Suprapubic skin (tissue), 4 donors: ENCODE results near the gene CENPN. TPM values are rescaled to one million over a fixed set of nuclear protein-coding genes. Genes with fewer than 3 reads are reported as not detected.

Experiments
- DNase-seq, 2 donors: peaks; one replicate each; pipeline ENCODE4 v3.0.0-alpha.2; 2019; ENCODE audit warnings: low spot score in 2 of 2
- H3K27ac ChIP-seq: fragments of 200-600 bp; sonication (generic); one replicate; pipeline ENCODE4 v1.5.1; 2019
- H3K27me3 ChIP-seq: fragments of 200-600 bp; sonication (generic); one replicate; pipeline ENCODE4 v1.5.1; 2019
- H3K36me3 ChIP-seq: fragments of 200-600 bp; sonication (generic); one replicate; pipeline ENCODE4 v1.5.1; 2019
- H3K4me1 ChIP-seq: fragments of 200-600 bp; sonication (generic); one replicate; pipeline ENCODE4 v1.5.1; 2019
- H3K4me3 ChIP-seq: fragments of 200-600 bp; sonication (generic); one replicate; pipeline ENCODE4 v1.5.1; 2019; ENCODE audit warnings: mild to moderate bottlenecking
- H3K9me3 ChIP-seq: fragments of 200-600 bp; sonication (generic); one replicate; pipeline ENCODE4 v1.5.1; 2019
- EP300 ChIP-seq: sonication (generic); formaldehyde crosslinking; IDR thresholded peaks from one replicate; pipeline ENCODE4 v1.6.1; 2017; ENCODE audit warnings: antibody characterized with exemption
- POLR2A ChIP-seq, 2 donors: fragments of 450-650 bp; IDR thresholded peaks; one replicate each; pipeline ENCODE4 v1.6.1; 2017; ENCODE audit warnings: antibody characterized with exemption in 2 of 2, mild to moderate bottlenecking in 2 of 2, moderate library complexity in 2 of 2
- POLR2AphosphoS5 ChIP-seq, 3 donors: sonication (generic); formaldehyde crosslinking; IDR thresholded peaks; one replicate each; pipeline ENCODE4 v1.6.1; 2017; ENCODE audit warnings: antibody characterized with exemption in 3 of 3
- WGBS: methylation state at CpG from one replicate; pipeline ENCODE4 v1.1.5; 2018; 5-methylcytosine and 5-hydroxymethylcytosine counted together
- total RNA-seq, 4 donors: library from RNA; depleted of rRNA; stranded (reverse); fragments of >200 nt; gene quantifications; one replicate each; pipeline ENCODE4 v1.1.0, GENCODE V29; 2016
- TF ChIP-seq, protein P1 (sequence below), 2 donors: fragments of 200-600 bp in 1 of 2; fragments of 450-650 bp in 1 of 2; sonication (generic) in 1 of 2; IDR thresholded peaks; one replicate each; pipeline ENCODE4 v1.5.1; 2016 to 2019; ENCODE audit warnings: antibody characterized with exemption in 2 of 2, mild to moderate bottlenecking in 1 of 2, moderate library complexity in 1 of 2

CENPN gene
- total RNA-seq, 4 donors from 2014 or later = 2.5 to 7.6 (median 5.5) TPM

DNA sequence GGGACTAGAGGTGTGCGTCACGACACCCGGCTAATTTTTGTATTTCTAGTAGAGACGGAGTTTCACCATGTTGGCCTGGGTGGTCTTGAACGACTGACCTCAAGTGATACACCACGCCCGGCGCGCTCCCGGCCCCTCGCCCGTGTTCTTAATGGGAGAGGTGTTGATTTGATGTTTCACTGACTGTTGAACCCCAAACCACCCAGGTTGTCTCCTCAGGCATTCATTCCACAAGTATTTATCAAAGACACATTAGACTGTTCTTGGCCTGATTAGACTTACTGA is 1.4 kb downstream of the CENPN start:
- Histone ChIP-seq H3K27me3 (no peaks in the 10 kb centered on the region), H3K4me1 (peaks cover 26% of the 10 kb centered on the region), H3K9me3 (no peaks in the 10 kb centered on the region), H3K4me3 (peak overlapping the region; percentile 94), H3K36me3 (peaks cover 3% of the 10 kb centered on the region), H3K27ac (no peak overlapping the region)
- TF ChIP-seq POLR2A (IDR thresholded peaks at IDR 0.05) (no peak), EP300 (no peak), POLR2AphosphoS5 (IDR thresholded peaks at IDR 0.05) (no peak)
- TF ChIP-seq, protein P1, sequence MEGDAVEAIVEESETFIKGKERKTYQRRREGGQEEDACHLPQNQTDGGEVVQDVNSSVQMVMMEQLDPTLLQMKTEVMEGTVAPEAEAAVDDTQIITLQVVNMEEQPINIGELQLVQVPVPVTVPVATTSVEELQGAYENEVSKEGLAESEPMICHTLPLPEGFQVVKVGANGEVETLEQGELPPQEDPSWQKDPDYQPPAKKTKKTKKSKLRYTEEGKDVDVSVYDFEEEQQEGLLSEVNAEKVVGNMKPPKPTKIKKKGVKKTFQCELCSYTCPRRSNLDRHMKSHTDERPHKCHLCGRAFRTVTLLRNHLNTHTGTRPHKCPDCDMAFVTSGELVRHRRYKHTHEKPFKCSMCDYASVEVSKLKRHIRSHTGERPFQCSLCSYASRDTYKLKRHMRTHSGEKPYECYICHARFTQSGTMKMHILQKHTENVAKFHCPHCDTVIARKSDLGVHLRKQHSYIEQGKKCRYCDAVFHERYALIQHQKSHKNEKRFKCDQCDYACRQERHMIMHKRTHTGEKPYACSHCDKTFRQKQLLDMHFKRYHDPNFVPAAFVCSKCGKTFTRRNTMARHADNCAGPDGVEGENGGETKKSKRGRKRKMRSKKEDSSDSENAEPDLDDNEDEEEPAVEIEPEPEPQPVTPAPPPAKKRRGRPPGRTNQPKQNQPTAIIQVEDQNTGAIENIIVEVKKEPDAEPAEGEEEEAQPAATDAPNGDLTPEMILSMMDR (IDR thresholded peaks at IDR 0.05) = no peak
- 91% methylated on average over 12 of the region's 12 CpGs for WGBS
- peak in 1 of 2 donors; percentile 69 for DNase-seq

DNA sequence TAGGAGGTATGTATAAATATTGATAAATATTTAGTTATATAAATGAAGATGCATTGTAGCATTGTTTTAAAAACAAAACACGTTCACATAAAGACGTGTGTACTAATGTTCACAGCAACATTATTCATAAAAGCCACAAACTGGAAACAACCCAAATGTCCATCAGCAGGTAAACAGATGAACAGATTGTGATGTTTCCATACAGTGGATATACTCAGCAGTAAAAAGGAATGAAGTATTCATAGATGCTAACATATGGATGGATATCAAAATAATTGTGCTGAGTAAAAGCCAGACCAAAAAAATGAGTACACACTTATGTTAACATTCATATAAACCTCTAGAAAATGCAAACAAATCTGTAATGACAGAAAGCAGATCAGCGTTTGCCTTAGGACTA is 6.0 kb downstream of the CENPN start:
- TF ChIP-seq POLR2A (IDR thresholded peaks at IDR 0.05) (no peak), POLR2AphosphoS5 (IDR thresholded peaks at IDR 0.05) (no peak), EP300 (no peak)
- TF ChIP-seq, protein P1 (IDR thresholded peaks at IDR 0.05) = no peak
- peaks cover 23% of the 10 kb centered on the region for H3K36me3 ChIP-seq
- 91% methylated on average over 3 of the region's 3 CpGs for WGBS

DNA sequence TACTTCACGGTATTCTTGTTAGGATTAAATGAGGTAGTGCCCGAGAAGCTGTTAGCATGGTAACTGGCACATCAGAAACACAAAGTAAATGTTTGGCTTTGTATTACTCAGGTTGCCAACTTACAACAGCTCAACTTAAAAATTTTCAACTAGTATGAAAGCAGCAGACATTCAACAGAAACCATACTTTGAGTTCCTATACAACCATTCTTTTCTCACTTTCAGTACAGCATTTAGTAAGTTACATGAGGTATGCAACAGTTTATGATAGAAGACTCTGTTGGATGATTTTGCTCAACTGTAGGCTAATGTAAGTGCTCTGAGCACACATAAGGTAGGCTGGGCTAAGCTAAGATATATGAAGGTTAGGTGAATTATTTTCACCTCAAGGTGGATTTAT is 7.7 kb downstream of the CENPN start:
- H3K4me3 ChIP-seq = no peak overlapping the region
- no peaks in the 10 kb centered on the region for H3K9me3 ChIP-seq
- H3K4me1 ChIP-seq = no peaks in the 10 kb centered on the region
- H3K36me3 ChIP-seq = peaks cover 29% of the 10 kb centered on the region
- no peaks in the 10 kb centered on the region for H3K27me3 ChIP-seq
- TF ChIP-seq EP300 (no peak), POLR2AphosphoS5 (IDR thresholded peaks at IDR 0.05) (no peak), POLR2A (IDR thresholded peaks at IDR 0.05) (no peak)
- TF ChIP-seq, protein P1 (IDR thresholded peaks at IDR 0.05) = no peak
- no peak overlapping the region for H3K27ac ChIP-seq
- 96% methylated on average over 2 of the region's 2 CpGs for WGBS
- DNase-seq = no peak

More for the DNA sequence above, 6.0 kb downstream of the CENPN start:
- DNase-seq = no peak
- Histone ChIP-seq H3K4me1 (peaks cover 2% of the 10 kb centered on the region), H3K27ac (no peak overlapping the region), H3K27me3 (no peaks in the 10 kb centered on the region), H3K4me3 (no peak overlapping the region), H3K9me3 (no peaks in the 10 kb centered on the region)

DNA sequence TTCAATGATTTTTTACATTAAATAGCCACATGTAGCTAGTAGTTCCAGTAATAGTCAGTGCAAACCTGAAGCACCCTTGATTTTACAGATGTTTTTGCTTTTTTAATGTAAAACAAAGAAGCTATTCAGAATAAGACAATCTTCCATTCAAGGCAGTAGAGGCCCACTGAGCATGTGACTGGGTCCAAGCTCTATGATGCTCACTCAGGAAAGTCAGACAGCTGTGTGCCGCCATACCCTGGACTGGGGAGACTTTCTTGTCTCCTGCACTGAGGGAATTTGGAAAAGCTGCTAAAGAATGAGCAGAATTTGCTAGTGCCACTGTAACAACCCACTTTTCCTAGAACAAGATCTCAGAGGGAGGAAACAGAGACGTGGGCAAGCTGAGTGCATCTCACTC is 11.5 kb downstream of the CENPN start:
- Histone ChIP-seq H3K27me3 (no peaks in the 10 kb centered on the region), H3K36me3 (peaks cover 33% of the 10 kb centered on the region), H3K9me3 (no peaks in the 10 kb centered on the region), H3K4me1 (no peaks in the 10 kb centered on the region), H3K27ac (no peak overlapping the region), H3K4me3 (no peak overlapping the region)
- TF ChIP-seq EP300 = no peak
- TF ChIP-seq POLR2AphosphoS5 (IDR thresholded peaks at IDR 0.05) = no peak
- TF ChIP-seq, protein P1 (IDR thresholded peaks at IDR 0.05) = no peak
- no peak for TF ChIP-seq POLR2A (IDR thresholded peaks at IDR 0.05)
- WGBS = 84% methylated on average over 2 of the region's 2 CpGs
- no peak for DNase-seq

DNA sequence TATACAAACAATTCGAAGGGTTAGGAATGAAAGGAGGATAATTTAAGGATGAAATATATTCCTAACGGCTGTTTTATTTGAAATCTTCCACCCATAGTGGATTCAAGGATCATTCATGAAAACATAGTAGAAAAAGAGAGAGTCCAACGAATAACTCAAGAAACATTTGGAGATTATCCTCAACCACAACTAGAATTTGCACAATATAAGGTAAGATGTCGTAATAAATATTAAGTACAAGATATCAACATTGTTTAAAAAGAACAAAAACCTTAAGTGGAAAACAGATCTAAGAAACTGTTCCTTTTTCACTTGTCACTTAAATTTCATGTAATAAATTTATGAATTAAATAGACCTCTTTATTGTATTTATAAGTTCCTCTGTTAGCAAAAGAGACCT is 19.4 kb downstream of the CENPN start:
- Histone ChIP-seq H3K9me3 (no peaks in the 10 kb centered on the region), H3K36me3 (peaks cover 6% of the 10 kb centered on the region), H3K27ac (no peak overlapping the region), H3K27me3 (no peaks in the 10 kb centered on the region), H3K4me3 (no peak overlapping the region), H3K4me1 (no peaks in the 10 kb centered on the region)
- WGBS = 94% methylated on average over 4 of the region's 4 CpGs
- DNase-seq = no peak
- TF ChIP-seq POLR2A (IDR thresholded peaks at IDR 0.05) (no peak), EP300 (no peak), POLR2AphosphoS5 (IDR thresholded peaks at IDR 0.05) (no peak)
- TF ChIP-seq, protein P1 (IDR thresholded peaks at IDR 0.05) = no peak
